HG03469 (cell line): ENCODE measurements around the gene THEMIS.
"Not testable (repeated sequence)": the region's sequence is repeated elsewhere in the genome, so short reads cannot be mapped to it uniquely, and the experiment has no call there.

ENCODE experiments used
- ATAC-seq: cut with Tn5 transposase; IDR thresholded peaks from one replicate; pipeline ENCODE4 v1.9.1; 2021; ENCODE audit warnings: mild to moderate bottlenecking, moderate library complexity, moderate number of reproducible peaks; ENCODE audit not compliant: unreplicated experiment

Gene THEMIS

GRCh38 chr6:127918506-127919427 lies 17.9 kb upstream of the THEMIS start:
- no peak for ATAC-seq

- no peak for ATAC-seq
Measured at GRCh38 chr6:127917766-127918165, 16.9 kb upstream of the THEMIS start.

- no peak for ATAC-seq
Measured at GRCh38 chr6:127914240-127914639, 13.4 kb upstream of the THEMIS start.

- no peak for ATAC-seq
Measured at GRCh38 chr6:127912914-127913313, 12.1 kb upstream of the THEMIS start.

GRCh38 chr6:127907960-127908640 lies 7.2 kb upstream of the THEMIS start:
- peak; percentile 77 for ATAC-seq

- no peak for ATAC-seq
Measured at GRCh38 chr6:127904160-127904559, 3.3 kb upstream of the THEMIS start.

GRCh38 chr6:127902933-127903332 lies 2.1 kb upstream of the THEMIS start:
- ATAC-seq: no peak

GRCh38 chr6:127897484-127897883 lies 3.4 kb downstream of the THEMIS start:
- no peak for ATAC-seq

GRCh38 chr6:127894051-127894450 lies 6.8 kb downstream of the THEMIS start:
- no peak for ATAC-seq

- ATAC-seq: no peak
Measured at GRCh38 chr6:127893541-127893940, 7.3 kb downstream of the THEMIS start.

- ATAC-seq: no peak
Measured at GRCh38 chr6:127891731-127892326, 9.0 kb downstream of the THEMIS start.

GRCh38 chr6:127886603-127887002 lies 14.3 kb downstream of the THEMIS start:
- ATAC-seq: no peak

- ATAC-seq: no peak
Measured at GRCh38 chr6:127884134-127884533, 16.7 kb downstream of the THEMIS start.

- ATAC-seq: not testable (repeated sequence)
Measured at GRCh38 chr6:127881949-127882348, 18.9 kb downstream of the THEMIS start.

GRCh38 chr6:127880429-127880828 lies 20.4 kb downstream of the THEMIS start:
- ATAC-seq: no peak

GRCh38 chr6:127879685-127880084 lies 21.2 kb downstream of the THEMIS start:
- no peak for ATAC-seq

GRCh38 chr6:127878115-127878514 lies 22.7 kb downstream of the THEMIS start:
- no peak for ATAC-seq

- peak; percentile 42 for ATAC-seq
Measured at GRCh38 chr6:127877231-127877630, 23.6 kb downstream of the THEMIS start.

- no peak for ATAC-seq
Measured at GRCh38 chr6:127869772-127870404, 31.0 kb downstream of the THEMIS start.

- no peak for ATAC-seq
Measured at GRCh38 chr6:127869183-127869582, 31.7 kb downstream of the THEMIS start.

GRCh38 chr6:127868338-127868737 lies 32.5 kb downstream of the THEMIS start:
- ATAC-seq: no peak
